PC-3 (cell line): ENCODE data around the gene FOXO6. TPM values are rescaled to one million over a fixed set of nuclear protein-coding genes. Genes with fewer than 3 reads are reported as not detected.

Source experiments
- ATAC-seq: fragments of 200-7000 bp; cut with Tn5 transposase; 2 replicates; pipeline ENCODE4 v1.9.1; 2020; ENCODE audit warnings: mild to moderate bottlenecking, moderate library complexity
- BruUV-seq: library from RNA; stranded (reverse); fragments of 400-500 nt; replicated peaks from 2 replicates; lab custom pipeline; 2021; lab: Mats Ljungman, UMichigan
- CTCF ChIA-PET: fragments of 300-600 bp; sonication (Branson Sonifier 250); formaldehyde crosslinking; loops from one replicate; lab custom pipeline; 2022; ENCODE audit warnings: antibody characterized with exemption; lab: Charles Lee
- POLR2A ChIA-PET: fragments of 300-600 bp; sonication (Branson Sonifier 250); formaldehyde crosslinking; loops from one replicate; lab custom pipeline; 2022; ENCODE audit warnings: antibody characterized with exemption; ENCODE audit not compliant: unreplicated experiment; lab: Charles Lee
- DNase-seq: peaks from one replicate; pipeline ENCODE4 v3.0.0-alpha.2; 2015
- H2AFZ ChIP-seq: fragments of 300-600 bp; sonication (generic); 2 replicates; pipeline ENCODE4 v1.6.0; 2016; ENCODE audit warnings: antibody characterized with exemption, low read length
- H3F3A ChIP-seq: fragments of 300-600 bp; sonication (generic); one replicate; pipeline ENCODE4 v1.6.0; 2017; ENCODE audit warnings: antibody characterized with exemption, low read length, control low read depth, mild to moderate bottlenecking; ENCODE audit not compliant: unreplicated experiment
- H3K27ac ChIP-seq: fragments of 300-600 bp; sonication (generic); 2 replicates; pipeline ENCODE4 v1.5.1; 2016; ENCODE audit warnings: mild to moderate bottlenecking, low read length
- H3K27me3 ChIP-seq: fragments of 300-600 bp; sonication (generic); 2 replicates; pipeline ENCODE4 v1.6.1; 2016; ENCODE audit warnings: low read length, mixed read lengths
- H3K36me3 ChIP-seq: fragments of 300-600 bp; sonication (generic); 2 replicates; pipeline ENCODE4 v1.6.1; 2016; ENCODE audit warnings: low read depth, mixed run types, low read length, mixed read lengths
- H3K4me1 ChIP-seq: fragments of 300-600 bp; sonication (generic); 2 replicates; pipeline ENCODE4 v1.5.1; 2016; ENCODE audit warnings: low read length; ENCODE audit not compliant: insufficient read depth
- H3K4me2 ChIP-seq: fragments of 300-600 bp; sonication (generic); 2 replicates; pipeline ENCODE4 v1.6.0; 2016; ENCODE audit warnings: low read length
- H3K4me3 ChIP-seq: fragments of 300-600 bp; sonication (generic); 2 replicates; pipeline ENCODE4 v1.5.1; 2016; ENCODE audit warnings: mild to moderate bottlenecking, low read length, mixed read lengths
- H3K79me2 ChIP-seq: fragments of 300-600 bp; sonication (generic); 2 replicates; pipeline ENCODE4 v1.6.1; 2017; ENCODE audit warnings: low read length, mixed read lengths
- H3K9ac ChIP-seq: fragments of 300-600 bp; sonication (generic); 2 replicates; pipeline ENCODE4 v1.6.0; 2016; ENCODE audit warnings: mild to moderate bottlenecking, low read length
- H3K9me2 ChIP-seq: fragments of 300-600 bp; sonication (generic); replicated peaks from 2 replicates; pipeline ENCODE4 v1.6.1; 2016; ENCODE audit warnings: mixed run types, low read length, mixed read lengths
- H3K9me3 ChIP-seq: fragments of 300-600 bp; sonication (generic); 2 replicates; pipeline ENCODE4 v1.6.1; 2016; ENCODE audit warnings: low read length, mixed read lengths
- H4K20me1 ChIP-seq: fragments of 300-600 bp; sonication (generic); 2 replicates; pipeline ENCODE4 v1.6.1; 2016; ENCODE audit warnings: low read length, mixed read lengths
- EZH2 ChIP-seq: fragments of 300-600 bp; sonication (generic); IDR thresholded peaks from one replicate; pipeline ENCODE4 v1.6.1; 2017; ENCODE audit warnings: antibody characterized with exemption, mild to moderate bottlenecking, low read length; ENCODE audit not compliant: unreplicated experiment
- EZH2phosphoT487 ChIP-seq: fragments of 300-600 bp; sonication (generic); IDR thresholded peaks from 2 replicates; pipeline ENCODE4 v1.6.1; 2018; ENCODE audit warnings: mild to moderate bottlenecking, antibody characterized with exemption, low read length, borderline replicate concordance
- intact Hi-C: fragments of 100-400 bp; cut with micrococcal nuclease; formaldehyde crosslinking; loops from 2 replicates; pipeline ENCODE4 v1.9.0; 2023
- total RNA-seq: library from RNA; depleted of rRNA; stranded (reverse); fragments of >200 nt; gene quantifications from 2 replicates; pipeline ENCODE4 v1.2.3, GENCODE V29; 2014
- TF ChIP-seq, protein P1 (sequence below): fragments of 300-600 bp; sonication (generic); conservative IDR thresholded peaks from 2 replicates; pipeline ENCODE4 v1.5.1; 2017; ENCODE audit warnings: antibody characterized with exemption, low read depth, mild to moderate bottlenecking, low read length

FOXO6 gene
- total RNA-seq, 1 experiment from 2014 or later, result 1.2 TPM

DNA sequence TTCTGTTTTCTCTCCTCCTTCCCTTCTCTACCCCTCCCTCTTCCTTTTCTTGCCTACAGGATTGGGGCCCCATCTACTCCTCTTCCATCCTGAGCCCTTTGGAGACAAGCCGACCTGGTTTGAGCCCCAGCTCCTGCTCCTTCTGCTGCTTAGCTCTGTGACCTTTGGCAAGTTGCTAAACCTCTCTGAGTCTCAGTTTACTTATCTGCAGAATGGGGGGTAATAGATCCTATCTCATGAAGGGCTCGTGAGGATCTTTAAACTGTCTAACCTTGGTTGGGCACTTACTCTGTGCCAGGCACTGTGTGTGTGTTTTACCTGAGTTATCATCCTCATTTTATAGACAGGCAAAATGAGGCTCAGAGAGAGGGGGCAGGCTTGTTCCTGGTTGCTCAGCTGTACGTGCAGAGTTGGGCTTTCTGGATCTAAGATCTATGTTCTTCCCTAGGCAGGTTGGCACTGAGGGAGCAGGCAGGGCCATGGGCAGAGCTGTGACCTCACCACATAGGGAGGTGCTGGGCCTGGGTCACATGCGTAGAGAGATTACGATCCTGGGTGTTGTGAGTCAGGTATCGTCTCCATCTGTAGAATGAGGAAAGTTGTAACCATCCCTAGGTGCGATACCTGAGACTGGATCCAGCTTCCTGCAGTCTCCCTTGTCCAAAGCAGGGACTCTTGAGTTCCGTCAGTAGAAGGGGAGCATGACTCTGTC, 58.5 kb downstream of the FOXO6 start:
- CTCF ChIA-PET, result interaction anchor here (1.1 kb wide), 1 partner anchor 88 kb away, joined by 3 read pairs; no protein-coding TSS in a partner anchor
- no TSS peak for BruUV-seq
- no peaks in the 10 kb centered on the region for H3K9me3 ChIP-seq
- DNase-seq (no peak), ATAC-seq (no peak)
- H3K79me2 ChIP-seq, result no peaks in the 10 kb centered on the region
- no peaks in the 10 kb centered on the region for H3K9me2 ChIP-seq
- H2AFZ ChIP-seq, result no peak overlapping the region
- no peaks in the 10 kb centered on the region for H4K20me1 ChIP-seq
- intact Hi-C loops, result loop anchor here (5.0 kb wide), 1 partner anchor 37 kb away; no protein-coding TSS in a partner anchor
- H3K4me2 ChIP-seq, result 0 out of 2 replicates have a peak overlapping the region, but pooled peaks have one; percentile 20
- no peak overlapping the region for H3K27ac ChIP-seq
- H3K36me3 ChIP-seq, result no peaks in the 10 kb centered on the region
- H3K4me3 ChIP-seq, result no peak overlapping the region
- H3F3A ChIP-seq, result no peaks in the 10 kb centered on the region
- peaks cover 15% of the 10 kb centered on the region for H3K4me1 ChIP-seq
- TF ChIP-seq EZH2phosphoT487, result no peak
- TF ChIP-seq EZH2, result no peak
- TF ChIP-seq, protein P1, sequence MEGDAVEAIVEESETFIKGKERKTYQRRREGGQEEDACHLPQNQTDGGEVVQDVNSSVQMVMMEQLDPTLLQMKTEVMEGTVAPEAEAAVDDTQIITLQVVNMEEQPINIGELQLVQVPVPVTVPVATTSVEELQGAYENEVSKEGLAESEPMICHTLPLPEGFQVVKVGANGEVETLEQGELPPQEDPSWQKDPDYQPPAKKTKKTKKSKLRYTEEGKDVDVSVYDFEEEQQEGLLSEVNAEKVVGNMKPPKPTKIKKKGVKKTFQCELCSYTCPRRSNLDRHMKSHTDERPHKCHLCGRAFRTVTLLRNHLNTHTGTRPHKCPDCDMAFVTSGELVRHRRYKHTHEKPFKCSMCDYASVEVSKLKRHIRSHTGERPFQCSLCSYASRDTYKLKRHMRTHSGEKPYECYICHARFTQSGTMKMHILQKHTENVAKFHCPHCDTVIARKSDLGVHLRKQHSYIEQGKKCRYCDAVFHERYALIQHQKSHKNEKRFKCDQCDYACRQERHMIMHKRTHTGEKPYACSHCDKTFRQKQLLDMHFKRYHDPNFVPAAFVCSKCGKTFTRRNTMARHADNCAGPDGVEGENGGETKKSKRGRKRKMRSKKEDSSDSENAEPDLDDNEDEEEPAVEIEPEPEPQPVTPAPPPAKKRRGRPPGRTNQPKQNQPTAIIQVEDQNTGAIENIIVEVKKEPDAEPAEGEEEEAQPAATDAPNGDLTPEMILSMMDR, result no peak
- POLR2A ChIA-PET, result no interaction called here
- no peak overlapping the region for H3K9ac ChIP-seq
- H3K27me3 ChIP-seq, result no peaks in the 10 kb centered on the region

DNA sequence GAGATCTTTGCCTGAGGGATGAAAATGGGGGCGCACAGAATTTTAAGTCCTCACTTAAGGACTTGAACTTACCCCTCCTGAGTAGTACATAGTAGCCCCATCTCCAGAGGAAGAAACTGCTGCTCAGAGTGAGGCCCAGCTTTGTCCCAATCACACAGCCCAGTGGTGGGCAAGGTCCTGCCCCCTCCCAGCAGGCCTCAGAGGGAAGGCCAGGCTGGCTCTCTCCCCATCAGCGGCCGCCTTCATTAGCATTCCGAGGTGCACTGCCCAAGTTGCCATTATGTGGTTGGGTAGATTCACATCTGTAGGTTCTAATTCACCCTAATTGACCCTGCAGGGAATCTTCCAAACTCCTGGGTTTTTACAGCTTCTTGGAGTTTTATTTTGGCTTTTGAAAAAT, 59.1 kb downstream of the FOXO6 start:
- Histone ChIP-seq H3K9me3 (no peaks in the 10 kb centered on the region), H3K79me2 (no peaks in the 10 kb centered on the region), H3K27me3 (no peaks in the 10 kb centered on the region), H3K4me1 (peaks cover 15% of the 10 kb centered on the region), H2AFZ (no peak overlapping the region), H3K27ac (no peak overlapping the region), H3K9me2 (no peaks in the 10 kb centered on the region), H3K9ac (no peak overlapping the region), H4K20me1 (no peaks in the 10 kb centered on the region), H3K4me2 (no peak overlapping the region), H3K36me3 (no peaks in the 10 kb centered on the region), H3F3A (no peaks in the 10 kb centered on the region), H3K4me3 (no peak overlapping the region)
- ChIA-PET POLR2A (no interaction called here), CTCF (no interaction called here)
- intact Hi-C loops, result no loop called here
- no peak for DNase-seq
- ATAC-seq, result no peak
- BruUV-seq, result no TSS peak
- TF ChIP-seq EZH2phosphoT487, result no peak
- TF ChIP-seq, protein P1, result no peak
- TF ChIP-seq EZH2, result no peak

DNA sequence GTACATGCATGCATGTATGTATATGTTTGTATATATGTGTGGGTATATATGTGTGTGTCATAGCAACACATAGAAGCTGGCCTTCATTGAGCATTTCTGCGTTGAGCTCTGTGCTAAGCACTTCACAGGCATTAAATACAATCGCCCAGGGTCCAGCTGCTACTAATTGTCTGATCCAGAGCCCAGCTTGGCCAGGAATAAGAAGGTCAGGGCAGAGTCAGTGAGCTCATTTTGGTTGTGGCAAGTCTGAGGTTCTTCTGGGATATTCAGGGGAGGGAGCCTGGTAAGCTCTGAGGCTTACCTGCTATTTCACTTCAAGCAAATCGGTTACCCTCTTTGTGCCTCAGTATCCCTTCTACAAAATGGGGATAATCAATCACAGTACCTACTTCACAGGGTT, 59.6 kb downstream of the FOXO6 start:
- H3K27ac ChIP-seq, result no peak overlapping the region
- H3K9ac ChIP-seq, result no peak overlapping the region
- POLR2A ChIA-PET, result no interaction called here
- H3K27me3 ChIP-seq, result no peaks in the 10 kb centered on the region
- intact Hi-C loops, result no loop called here
- H3K9me2 ChIP-seq, result no peaks in the 10 kb centered on the region
- no peaks in the 10 kb centered on the region for H3K36me3 ChIP-seq
- H3K4me2 ChIP-seq, result no peak overlapping the region
- TF ChIP-seq EZH2phosphoT487 (no peak), EZH2 (no peak)
- TF ChIP-seq, protein P1, result no peak
- H4K20me1 ChIP-seq, result no peaks in the 10 kb centered on the region
- no peaks in the 10 kb centered on the region for H3K79me2 ChIP-seq
- H3K4me1 ChIP-seq, result peaks cover 15% of the 10 kb centered on the region
- BruUV-seq, result no TSS peak
- no peaks in the 10 kb centered on the region for H3F3A ChIP-seq
- DNase-seq (no peak), ATAC-seq (no peak)
- no peaks in the 10 kb centered on the region for H3K9me3 ChIP-seq
- H3K4me3 ChIP-seq, result no peak overlapping the region
- no peak overlapping the region for H2AFZ ChIP-seq
- CTCF ChIA-PET, result no interaction called here
